Measurements from ENCODE around the gene OPHN1. TPM values are rescaled to one million over a fixed set of nuclear protein-coding genes. Genes with fewer than 3 reads are reported as not detected.

Gene OPHN1
- total RNA-seq, 1 donor from 2014 or later, result 9.8 TPM

DNA sequence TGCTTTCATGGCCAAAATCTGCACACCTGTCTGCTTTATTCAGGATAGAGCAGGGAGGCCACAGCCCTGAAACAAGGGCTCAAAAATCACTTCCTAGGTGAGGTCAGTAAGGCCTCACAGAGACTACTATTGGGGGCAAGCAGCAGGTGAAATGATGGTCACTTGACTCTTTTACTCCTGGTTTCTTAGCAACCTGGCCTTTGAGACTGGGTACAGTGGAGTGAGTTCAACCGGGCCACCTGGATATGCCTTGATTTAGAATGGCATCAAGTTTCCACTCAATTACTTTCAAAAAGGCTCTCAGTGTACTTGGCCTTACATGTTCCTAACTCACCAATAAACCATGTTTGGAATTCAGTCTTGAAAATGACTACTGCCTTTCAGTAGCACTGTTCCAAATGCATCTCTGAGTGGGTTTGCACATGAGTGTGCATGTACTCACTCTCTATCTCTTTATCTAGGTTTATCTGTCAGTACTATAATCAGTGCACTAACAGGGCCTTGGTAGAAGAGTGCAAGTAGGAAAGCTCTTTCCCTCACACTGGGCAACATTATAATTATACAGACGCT is 388.2 kb downstream of the OPHN1 start:
- ATAC-seq (no peak), DNase-seq (no peak)
- intact Hi-C loops (cut with DNase I), result no loop called here
- Histone ChIP-seq H3K27me3 (no peaks in the 10 kb centered on the region), H3K27ac (no peak overlapping the region), H3K9me3 (no peaks in the 10 kb centered on the region), H3K4me1 (no peaks in the 10 kb centered on the region), H3K4me3 (no peak overlapping the region), H3K36me3 (no peaks in the 10 kb centered on the region)
- TF ChIP-seq, protein P1, sequence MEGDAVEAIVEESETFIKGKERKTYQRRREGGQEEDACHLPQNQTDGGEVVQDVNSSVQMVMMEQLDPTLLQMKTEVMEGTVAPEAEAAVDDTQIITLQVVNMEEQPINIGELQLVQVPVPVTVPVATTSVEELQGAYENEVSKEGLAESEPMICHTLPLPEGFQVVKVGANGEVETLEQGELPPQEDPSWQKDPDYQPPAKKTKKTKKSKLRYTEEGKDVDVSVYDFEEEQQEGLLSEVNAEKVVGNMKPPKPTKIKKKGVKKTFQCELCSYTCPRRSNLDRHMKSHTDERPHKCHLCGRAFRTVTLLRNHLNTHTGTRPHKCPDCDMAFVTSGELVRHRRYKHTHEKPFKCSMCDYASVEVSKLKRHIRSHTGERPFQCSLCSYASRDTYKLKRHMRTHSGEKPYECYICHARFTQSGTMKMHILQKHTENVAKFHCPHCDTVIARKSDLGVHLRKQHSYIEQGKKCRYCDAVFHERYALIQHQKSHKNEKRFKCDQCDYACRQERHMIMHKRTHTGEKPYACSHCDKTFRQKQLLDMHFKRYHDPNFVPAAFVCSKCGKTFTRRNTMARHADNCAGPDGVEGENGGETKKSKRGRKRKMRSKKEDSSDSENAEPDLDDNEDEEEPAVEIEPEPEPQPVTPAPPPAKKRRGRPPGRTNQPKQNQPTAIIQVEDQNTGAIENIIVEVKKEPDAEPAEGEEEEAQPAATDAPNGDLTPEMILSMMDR (IDR thresholded peaks at IDR 0.05), result no peak

DNA sequence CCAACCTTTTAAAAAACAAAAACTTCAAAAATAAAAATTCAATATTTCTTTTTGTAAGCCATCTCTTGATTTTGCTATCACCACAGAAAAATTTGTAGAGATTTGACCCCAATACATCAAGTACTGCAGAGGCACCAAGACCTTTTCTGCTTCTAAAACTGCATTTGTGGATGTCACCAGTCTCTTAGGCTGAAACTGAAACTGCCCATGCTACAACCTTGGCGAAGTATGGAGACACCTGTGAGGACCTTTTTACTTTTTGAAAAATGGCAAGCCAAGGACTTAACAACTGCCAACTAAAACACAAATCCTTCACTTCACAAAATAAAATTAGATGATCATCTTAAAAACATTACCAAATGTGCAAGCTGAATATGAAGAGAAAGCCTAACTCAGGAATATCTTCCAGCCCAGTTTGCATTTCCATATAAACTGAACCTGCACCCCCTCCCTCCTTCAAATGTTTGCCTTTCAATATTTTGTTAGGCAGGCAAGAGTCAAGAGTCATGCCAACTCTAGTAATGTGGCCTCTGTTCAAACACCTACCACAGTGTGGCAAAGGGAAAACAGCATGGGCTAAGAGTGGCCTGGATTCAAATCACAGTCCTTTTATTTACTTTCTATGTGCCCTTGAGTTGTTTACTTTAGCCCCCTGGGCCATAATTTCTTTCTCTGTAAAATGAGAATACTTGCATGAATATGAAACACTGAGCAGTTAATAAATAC is 389.4 kb downstream of the OPHN1 start:
- H3K9me3 ChIP-seq, result no peaks in the 10 kb centered on the region
- intact Hi-C loops (cut with DNase I), result no loop called here
- no peaks in the 10 kb centered on the region for H3K36me3 ChIP-seq
- H3K27ac ChIP-seq, result no peak overlapping the region
- no peaks in the 10 kb centered on the region for H3K27me3 ChIP-seq
- no peak overlapping the region for H3K4me3 ChIP-seq
- ATAC-seq, result no peak
- H3K4me1 ChIP-seq, result no peaks in the 10 kb centered on the region
- DNase-seq, result no peak
- TF ChIP-seq, protein P1 (IDR thresholded peaks at IDR 0.05), result no peak

DNA sequence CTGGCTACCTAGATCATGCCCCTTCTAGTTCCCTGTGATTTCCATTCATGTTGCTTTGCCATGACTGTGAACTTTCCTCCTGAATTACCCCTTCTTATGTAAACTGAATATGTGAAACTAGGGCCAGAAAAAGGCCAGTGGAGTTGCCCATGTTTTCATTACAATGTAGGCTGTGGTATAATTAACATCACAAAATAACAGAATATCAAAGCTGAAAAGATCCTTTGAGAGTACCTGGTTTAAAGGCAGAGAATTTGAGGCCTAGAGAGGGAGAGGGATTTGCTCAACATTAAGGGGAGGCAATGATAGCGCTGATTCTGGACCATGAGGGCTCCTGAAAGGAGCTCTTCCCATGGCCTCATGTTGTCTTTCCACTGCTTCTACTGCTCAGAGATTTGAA is 392.2 kb downstream of the OPHN1 start:
- intact Hi-C loops (cut with DNase I), result no loop called here
- Histone ChIP-seq H3K9me3 (no peaks in the 10 kb centered on the region), H3K27me3 (no peaks in the 10 kb centered on the region), H3K4me1 (no peaks in the 10 kb centered on the region), H3K36me3 (no peaks in the 10 kb centered on the region), H3K27ac (no peak overlapping the region), H3K4me3 (no peak overlapping the region)
- ATAC-seq, result no peak
- no peak for DNase-seq
- TF ChIP-seq, protein P1 (IDR thresholded peaks at IDR 0.05), result no peak

DNA sequence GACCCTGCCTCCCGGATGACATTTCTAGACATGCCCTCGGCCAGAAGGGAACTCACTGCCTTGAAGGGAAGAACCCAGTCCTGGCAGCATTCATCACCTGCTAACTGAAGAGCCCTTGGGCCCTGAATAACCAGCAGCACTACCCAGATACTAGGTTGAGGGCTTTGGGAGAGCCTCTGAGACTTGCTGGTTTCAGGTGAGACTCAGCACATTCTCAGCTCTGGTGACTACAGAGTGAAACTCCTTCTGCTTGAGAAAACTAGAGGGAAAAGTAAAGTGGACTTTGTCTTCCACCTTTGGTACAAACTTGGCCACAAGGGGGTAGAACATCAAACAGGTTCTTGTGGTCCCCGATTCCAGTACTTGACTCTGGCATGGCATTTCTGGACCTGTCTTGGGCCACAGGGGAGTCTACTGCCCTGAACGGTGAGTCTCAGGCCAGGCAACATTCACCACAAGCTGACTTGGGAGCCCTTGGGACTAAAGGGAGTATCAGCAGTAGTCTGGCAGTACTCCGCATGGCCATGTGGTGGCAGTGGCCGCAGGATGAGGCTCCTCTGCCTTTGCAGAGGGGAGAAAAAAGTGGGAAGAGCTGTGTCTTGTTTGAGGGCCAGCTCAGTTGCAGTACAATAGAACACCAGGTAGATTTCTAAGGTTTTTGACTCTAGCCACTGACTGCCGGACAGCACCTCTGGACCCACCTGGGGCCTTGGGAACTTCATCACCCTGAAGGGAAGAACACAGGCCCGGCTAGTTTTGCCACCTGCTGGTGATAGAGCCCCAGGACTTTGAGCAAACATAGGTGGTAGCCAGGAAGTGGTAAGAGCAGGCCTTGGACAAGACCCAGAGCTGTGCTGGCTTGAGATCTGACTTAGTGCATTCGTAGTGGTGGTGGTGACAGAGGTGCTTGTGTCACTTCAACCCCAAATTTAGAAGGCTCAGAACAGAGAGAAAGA is 414.8 kb downstream of the OPHN1 start:
- no peaks in the 10 kb centered on the region for H3K27me3 ChIP-seq
- no peak overlapping the region for H3K27ac ChIP-seq
- H3K4me1 ChIP-seq, result no peaks in the 10 kb centered on the region
- ATAC-seq (peak; percentile 42), DNase-seq (no peak)
- intact Hi-C loops (cut with DNase I), result no loop called here
- H3K4me3 ChIP-seq, result no peak overlapping the region
- no peaks in the 10 kb centered on the region for H3K36me3 ChIP-seq
- TF ChIP-seq, protein P1 (IDR thresholded peaks at IDR 0.05), result peak; percentile 14
- no peaks in the 10 kb centered on the region for H3K9me3 ChIP-seq

DNA sequence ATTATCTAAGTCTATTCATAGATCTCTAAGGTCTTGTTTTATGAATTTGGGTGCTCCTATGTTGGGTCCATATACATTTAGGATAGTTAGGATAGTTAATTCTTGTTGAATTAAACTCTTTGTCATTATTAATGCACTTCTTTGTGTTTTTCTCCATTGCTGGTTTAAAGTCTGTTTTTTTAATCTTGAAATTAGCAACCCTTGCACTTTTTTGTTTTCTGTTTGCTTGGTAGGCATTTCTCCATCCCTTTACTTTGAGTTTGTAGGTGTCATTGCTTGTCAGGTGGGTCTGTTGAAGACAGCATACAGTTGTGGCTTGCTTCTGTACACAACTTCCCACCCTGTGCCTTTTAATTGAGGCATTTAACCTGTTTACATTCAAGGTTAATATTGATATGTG is 434.8 kb downstream of the OPHN1 start:
- Histone ChIP-seq H3K27ac (no peak overlapping the region), H3K4me1 (no peaks in the 10 kb centered on the region), H3K36me3 (no peaks in the 10 kb centered on the region), H3K4me3 (no peak overlapping the region), H3K9me3 (no peaks in the 10 kb centered on the region), H3K27me3 (no peaks in the 10 kb centered on the region)
- no peak for ATAC-seq
- intact Hi-C loops (cut with DNase I), result no loop called here
- TF ChIP-seq, protein P1 (IDR thresholded peaks at IDR 0.05), result no peak
- no peak for DNase-seq

Other genes starting within 250 kb of the OPHN1 start
- gene YIPF6, start 65.6 kb upstream of the OPHN1 start, total RNA-seq, result 44.5 TPM
- gene STARD8, start 214.2 kb upstream of the OPHN1 start, total RNA-seq, result 39.4 TPM